ENCODE data around the gene STRN3.
"Not testable (repeated sequence)": the region's sequence is repeated elsewhere in the genome, so short reads cannot be mapped to it uniquely, and the experiment has no call there.

STRN3 gene

GRCh38 chr14:30999038-30999773 lies 27.0 kb downstream of the STRN3 start:
- DNase-seq = no peak

GRCh38 chr14:30998100-30998706 lies 28.0 kb downstream of the STRN3 start:
- DNase-seq = no peak

- no peak for DNase-seq
Measured at GRCh38 chr14:30996892-30997659, 29.1 kb downstream of the STRN3 start.

- DNase-seq = no peak
Measured at GRCh38 chr14:30995689-30996088, 30.5 kb downstream of the STRN3 start.

GRCh38 chr14:30994681-30995620 lies 31.2 kb downstream of the STRN3 start:
- DNase-seq = no peak

GRCh38 chr14:30993071-30993470 lies 33.1 kb downstream of the STRN3 start:
- DNase-seq = no peak

GRCh38 chr14:30991408-30991807 lies 34.8 kb downstream of the STRN3 start:
- no peak for DNase-seq

- DNase-seq = no peak
Measured at GRCh38 chr14:30990770-30991169, 35.4 kb downstream of the STRN3 start.

- no peak for DNase-seq
Measured at GRCh38 chr14:30988509-30988908, 37.7 kb downstream of the STRN3 start.

GRCh38 chr14:30985796-30986195 lies 40.4 kb downstream of the STRN3 start:
- no peak for DNase-seq

- DNase-seq = no peak
Measured at GRCh38 chr14:30983858-30984257, 42.3 kb downstream of the STRN3 start.

- DNase-seq = no peak
Measured at GRCh38 chr14:30982533-30982932, 43.6 kb downstream of the STRN3 start.

GRCh38 chr14:30980980-30981379 lies 45.2 kb downstream of the STRN3 start:
- no peak for DNase-seq

- peak; percentile 54 for DNase-seq
Measured at GRCh38 chr14:30980106-30980704, 46.0 kb downstream of the STRN3 start.

GRCh38 chr14:30977752-30978151 lies 48.4 kb downstream of the STRN3 start:
- no peak for DNase-seq

GRCh38 chr14:30974628-30975027 lies 51.6 kb downstream of the STRN3 start:
- DNase-seq = no peak

GRCh38 chr14:30972882-30973582 lies 53.1 kb downstream of the STRN3 start:
- no peak for DNase-seq

GRCh38 chr14:30972036-30972732 lies 54.0 kb downstream of the STRN3 start:
- DNase-seq = not testable (repeated sequence)

- no peak for DNase-seq
Measured at GRCh38 chr14:30971586-30971985, 54.6 kb downstream of the STRN3 start.

- DNase-seq = not testable (repeated sequence)
Measured at GRCh38 chr14:30969796-30970195, 56.4 kb downstream of the STRN3 start.
